H1 (cell line): Measurements from ENCODE around the gene MGAT5. TPM values are rescaled to one million over a fixed set of nuclear protein-coding genes. Genes with fewer than 3 reads are reported as not detected.

Experiments
- BACH1 ChIP-seq: IDR thresholded peaks from 2 replicates; pipeline ENCODE4 v1.6.1; 2012; ENCODE audit warnings: low read length, improper control_type of control experiment
- CEBPB ChIP-seq: IDR thresholded peaks from 2 replicates; pipeline ENCODE4 v1.6.1; 2012; ENCODE audit warnings: low read depth, low read length
- CHD7 ChIP-seq: fragments of 300-600 bp; sonication (generic); IDR thresholded peaks from 2 replicates; pipeline ENCODE4 v1.7.1; 2012; ENCODE audit warnings: low read length, moderate library complexity, mild to moderate bottlenecking, inconsistent platforms; ENCODE audit not compliant: insufficient replicate concordance
- NRF1 ChIP-seq: IDR thresholded peaks from 2 replicates; pipeline ENCODE4 v1.6.1; 2011; ENCODE audit warnings: mild to moderate bottlenecking, low read depth, low read length, improper control_type of control experiment
- PHF8 ChIP-seq: fragments of 200-600 bp; sonication (generic); conservative IDR thresholded peaks from 2 replicates; pipeline ENCODE4 v1.7.1; 2012; ENCODE audit warnings: low read depth, mild to moderate bottlenecking, inconsistent platforms, low read length, moderate library complexity
- RFX5 ChIP-seq: IDR thresholded peaks from 2 replicates; pipeline ENCODE4 v1.6.1; 2011; ENCODE audit warnings: low read depth, low read length, improper control_type of control experiment, borderline replicate concordance
- SP1 ChIP-seq: IDR thresholded peaks from 2 replicates; pipeline ENCODE4 v1.6.1; 2011; ENCODE audit warnings: low read depth, low read length
- SP4 ChIP-seq: IDR thresholded peaks from 2 replicates; pipeline ENCODE4 v1.6.1; 2012; ENCODE audit warnings: low read length, inconsistent platforms
- SRF ChIP-seq: IDR thresholded peaks from 2 replicates; pipeline ENCODE4 v1.6.1; 2011; ENCODE audit warnings: mild to moderate bottlenecking, low read depth, low read length, moderate library complexity
- polyA plus RNA-seq, 7 experiments: library from polyadenylated mRNA; depleted of rRNA in 3 of 7; stranded (reverse) in 5 of 7; unstranded in 2 of 7; fragments of >200 nt in 5 of 7; fragments of 200-250 nt in 2 of 7; gene quantifications; 1 replicate in 5 of 7; 2 replicates in 1 of 7; 4 replicates in 1 of 7; pipeline versions ENCODE4 v1.2.1 to v1.2.3, GENCODE V29; 2011 to 2013; ENCODE audit warnings: missing spikeins in 2 of 7, mixed read lengths in 2 of 7
- total RNA-seq: library from RNA; stranded (reverse); fragmentation: NEBNext Ultra II Directional; extraction: Animal tissue kit (Norgen Biotek cat#: 25700); gene quantifications from 2 replicates; pipeline ENCODE4 v1.2.1, GENCODE V29; 2021

The MGAT5 gene
- total and polyA plus RNA-seq, 2 of the 8 experiments (the other 6 are each of a cell fraction or from before 2014, with no cell fraction given), result 11.2 to 49.2 TPM

- TF ChIP-seq CHD7 (no peak), PHF8 (no peak), SRF (no peak), CEBPB (no peak), NRF1 (no peak), RFX5 (no peak), SP1 (no peak), BACH1 (no peak), SP4 (no peak)
These were observed 192.1 kb downstream of the MGAT5 start (continued) for GRCh38 chr2:134445985-134446382.
